GM21717 (cell line): ENCODE measurements around the gene PPIA.
"Not testable (repeated sequence)": the region's sequence is repeated elsewhere in the genome, so short reads cannot be mapped to it uniquely, and the experiment has no call there.

Experiments used
- ATAC-seq: cut with Tn5 transposase; IDR thresholded peaks from one replicate; pipeline ENCODE4 v1.9.1; 2021; ENCODE audit warnings: mild to moderate bottlenecking, moderate library complexity; ENCODE audit not compliant: unreplicated experiment

PPIA gene

DNA sequence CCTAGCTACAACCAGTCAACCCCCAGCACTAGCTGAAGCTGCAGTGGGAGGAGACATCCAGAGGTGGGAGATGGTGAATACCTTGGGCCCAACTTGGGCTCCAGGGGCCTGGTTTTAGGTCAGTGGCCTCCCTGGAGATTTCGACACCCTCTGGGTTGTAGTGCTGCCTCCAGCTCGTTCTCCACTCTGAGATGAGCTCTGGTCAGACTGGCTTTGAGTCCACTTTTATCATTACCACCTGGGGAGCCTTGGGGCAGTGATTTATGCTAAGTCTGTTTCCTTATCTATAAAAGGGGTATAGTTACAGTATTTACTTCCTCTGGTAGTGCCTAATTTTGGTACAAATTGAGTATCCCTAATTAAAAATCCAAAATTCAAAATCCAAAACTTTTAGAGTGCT is 22.8 kb downstream of the PPIA start:
- no peak for ATAC-seq

DNA sequence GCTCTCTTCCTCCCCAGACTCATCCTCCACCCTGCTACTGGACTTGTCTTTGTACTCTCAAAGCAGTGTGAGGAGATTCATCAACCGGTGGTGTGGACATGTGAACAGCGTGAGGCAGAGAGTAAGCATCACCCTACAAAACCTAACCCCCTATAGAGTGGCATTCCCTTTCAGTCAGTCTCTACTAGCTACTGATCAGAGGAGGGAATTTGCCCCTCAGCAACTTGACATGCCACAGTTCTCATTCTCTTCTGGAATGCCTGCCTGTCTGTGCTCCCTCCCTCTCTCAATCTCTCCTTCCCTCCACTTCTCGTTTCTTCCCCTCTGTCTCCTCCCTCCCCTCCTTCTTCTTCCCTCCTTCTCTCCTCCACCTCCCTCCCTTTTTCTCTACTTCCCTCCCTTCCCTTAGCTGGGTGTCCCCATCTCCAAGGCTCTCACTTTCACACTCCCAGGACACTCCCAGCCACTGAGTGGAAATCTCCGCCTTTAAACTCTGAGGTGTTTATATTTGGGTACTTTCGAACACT is 26.8 kb downstream of the PPIA start:
- ATAC-seq = no peak

DNA sequence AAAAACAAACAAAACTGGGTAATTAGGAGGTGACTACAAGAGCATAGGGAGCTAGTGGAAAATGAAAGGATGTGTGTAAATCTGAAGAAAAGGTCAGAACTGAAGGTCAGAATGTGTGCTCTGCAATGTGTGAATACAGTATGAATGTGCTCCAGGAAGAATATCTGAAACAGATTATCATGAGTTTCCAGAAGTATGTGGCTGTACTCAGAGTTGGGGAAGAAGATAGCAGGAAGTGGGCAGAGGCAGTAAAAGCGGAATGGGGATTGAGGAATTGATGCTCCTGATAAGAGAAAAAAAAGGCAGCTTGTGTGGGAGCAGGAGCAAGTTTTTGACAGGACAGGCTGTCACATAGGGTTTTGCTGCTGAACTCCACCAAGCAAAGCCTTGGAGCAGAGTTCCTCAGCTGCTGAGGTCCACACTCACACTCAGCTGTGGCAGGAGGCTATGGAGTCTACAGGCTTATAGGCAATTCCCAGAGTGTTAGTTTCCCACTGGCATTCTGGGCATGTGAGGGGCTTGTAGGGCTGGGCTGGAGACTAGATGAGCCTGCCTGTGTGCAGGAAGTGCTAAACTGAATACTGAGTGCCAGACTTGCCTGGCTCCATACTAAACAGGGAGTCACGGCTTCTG is 28.5 kb downstream of the PPIA start:
- ATAC-seq = no peak

DNA sequence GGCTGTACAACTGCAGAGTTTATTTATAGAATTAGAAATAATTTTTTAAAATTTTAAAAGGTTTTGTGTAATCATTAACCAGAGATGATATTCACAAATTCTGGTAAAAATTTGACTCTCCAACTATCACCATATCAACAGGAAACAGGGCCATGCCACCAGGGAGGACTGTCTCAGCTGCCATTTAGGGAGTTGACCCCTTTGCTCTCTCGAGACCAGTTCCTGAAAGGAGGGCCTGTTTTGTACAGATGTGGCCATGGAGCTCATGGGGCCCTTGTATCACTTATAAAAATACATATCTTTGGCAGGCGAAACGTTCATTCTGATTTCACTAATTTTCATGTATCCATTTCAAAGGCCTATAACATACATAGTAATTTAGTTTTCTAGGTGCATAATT is 31.1 kb downstream of the PPIA start:
- no peak for ATAC-seq

DNA sequence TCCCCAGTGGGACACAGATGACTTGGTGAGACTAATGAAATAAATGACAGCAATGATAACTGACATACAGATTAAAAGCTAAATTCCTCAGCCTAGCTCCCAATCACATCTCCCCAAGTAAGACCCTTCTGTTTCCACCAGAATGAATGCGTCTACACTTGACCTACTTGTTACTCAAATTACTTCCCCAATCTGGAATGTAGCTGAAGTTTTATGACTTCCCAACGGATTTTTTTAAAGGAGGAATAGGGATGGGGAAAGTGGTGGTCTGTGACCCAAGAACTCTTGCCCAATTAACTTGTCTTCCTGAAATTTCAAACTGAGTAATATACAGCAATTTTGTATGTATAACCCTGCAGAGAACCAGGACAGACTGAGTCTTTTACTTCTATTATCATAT is 42.3 kb downstream of the PPIA start:
- ATAC-seq = no peak

DNA sequence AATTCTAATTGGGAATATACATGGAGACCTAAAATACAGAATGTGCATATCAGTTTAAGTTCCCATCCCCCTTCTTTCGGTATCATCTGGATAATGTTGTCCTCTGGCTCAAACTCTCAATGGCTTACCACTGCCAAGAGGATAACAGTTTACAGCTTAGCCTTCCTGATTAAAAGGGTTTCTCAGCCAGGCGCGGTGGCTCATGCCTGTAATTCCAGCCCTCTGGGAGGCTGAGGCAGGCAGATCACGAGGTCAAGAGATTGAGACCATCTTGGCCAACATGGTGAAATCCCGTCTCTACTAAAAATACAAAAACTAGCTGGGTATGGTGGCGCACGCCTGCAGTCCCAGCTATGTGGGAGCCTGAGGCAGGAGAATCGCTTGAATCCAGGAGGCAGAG is 46.2 kb downstream of the PPIA start:
- ATAC-seq = not testable (repeated sequence)

DNA sequence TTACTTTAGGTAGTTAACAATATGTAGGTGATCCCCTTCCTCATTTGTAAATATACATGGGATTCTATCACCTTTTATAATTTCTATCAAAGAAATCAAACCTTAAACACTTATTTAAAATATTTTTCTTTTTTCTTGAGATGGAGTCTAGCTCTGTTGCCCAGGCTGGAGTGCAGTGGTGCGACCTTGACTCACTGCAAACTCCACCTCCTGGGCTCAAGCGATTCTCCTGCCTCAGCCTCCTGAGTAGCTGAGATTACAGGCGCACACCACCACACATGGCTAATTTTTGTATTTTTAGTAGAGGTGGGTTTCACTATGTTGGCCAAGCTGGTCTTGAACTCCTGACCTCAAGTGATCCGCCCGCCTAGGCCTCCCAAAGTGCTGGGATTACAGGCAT is 47.0 kb downstream of the PPIA start:
- ATAC-seq = not testable (repeated sequence)

DNA sequence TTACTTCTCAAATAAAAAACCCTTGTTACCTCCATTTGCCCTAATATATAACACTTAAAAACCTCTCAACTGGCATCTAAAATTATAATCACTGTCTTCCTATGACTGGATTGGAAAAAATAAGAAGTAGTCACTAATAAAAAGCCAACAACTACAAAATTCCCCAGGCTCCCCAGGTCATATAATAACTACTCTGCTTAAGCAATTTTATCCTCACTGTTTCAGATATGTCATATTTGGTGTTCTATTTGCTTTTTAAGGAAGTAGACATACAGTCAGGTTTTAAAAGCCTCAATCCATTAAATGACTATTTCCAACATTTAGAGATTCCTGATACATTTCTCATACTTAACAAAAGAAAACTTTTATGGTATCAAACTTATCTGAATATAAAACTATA is 49.0 kb downstream of the PPIA start:
- ATAC-seq = no peak

DNA sequence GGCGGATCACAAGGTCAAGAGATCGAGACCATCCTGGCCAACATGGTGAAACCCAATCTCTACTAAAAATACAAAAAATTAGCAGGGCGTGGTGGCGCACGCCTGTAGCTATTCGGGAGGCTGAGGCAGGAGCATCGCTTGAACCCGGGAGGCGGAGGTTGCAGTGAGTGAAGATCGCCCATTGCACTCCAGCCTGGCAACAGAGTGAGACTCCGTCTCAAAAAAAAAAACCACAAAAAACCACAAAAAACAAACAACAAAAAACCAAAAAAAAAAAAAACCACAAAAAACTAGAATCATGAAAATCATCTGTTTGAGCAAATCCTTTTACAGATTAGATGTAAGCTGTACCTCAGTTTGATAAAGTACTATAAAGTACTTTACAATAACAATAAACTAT is 49.9 kb downstream of the PPIA start:
- ATAC-seq = not testable (repeated sequence)

DNA sequence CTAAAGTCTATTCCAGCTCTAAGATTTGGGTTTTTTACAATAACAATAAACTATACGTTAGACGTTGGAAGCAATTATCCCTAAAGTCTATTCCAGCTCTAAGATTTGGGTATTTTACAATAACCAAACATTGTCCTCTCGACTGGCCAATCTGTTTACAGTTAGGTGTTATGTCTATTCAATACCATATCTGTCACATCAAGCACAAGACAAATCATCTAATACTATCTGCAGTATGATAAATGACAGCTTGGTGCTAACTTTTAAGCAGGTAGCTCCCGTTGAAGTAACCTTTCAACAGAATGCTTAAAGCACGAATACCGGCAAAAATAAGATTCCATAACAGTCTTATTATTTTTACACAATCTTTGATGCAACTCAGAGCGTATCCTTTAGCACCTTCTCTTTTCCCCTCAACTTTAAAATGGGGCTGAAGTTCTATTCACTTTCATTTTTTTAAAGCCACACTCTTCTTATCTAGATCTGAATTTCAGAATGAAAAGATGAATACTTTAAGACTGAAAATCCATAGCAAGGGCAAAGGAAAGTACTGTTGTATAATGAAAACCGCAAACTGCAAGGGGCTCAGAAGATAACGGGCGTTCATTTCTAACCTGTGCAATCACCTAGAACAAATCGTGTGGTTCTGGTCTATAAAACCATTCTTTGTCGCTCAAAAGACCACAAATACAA is 50.5 kb downstream of the PPIA start:
- ATAC-seq = no peak

DNA sequence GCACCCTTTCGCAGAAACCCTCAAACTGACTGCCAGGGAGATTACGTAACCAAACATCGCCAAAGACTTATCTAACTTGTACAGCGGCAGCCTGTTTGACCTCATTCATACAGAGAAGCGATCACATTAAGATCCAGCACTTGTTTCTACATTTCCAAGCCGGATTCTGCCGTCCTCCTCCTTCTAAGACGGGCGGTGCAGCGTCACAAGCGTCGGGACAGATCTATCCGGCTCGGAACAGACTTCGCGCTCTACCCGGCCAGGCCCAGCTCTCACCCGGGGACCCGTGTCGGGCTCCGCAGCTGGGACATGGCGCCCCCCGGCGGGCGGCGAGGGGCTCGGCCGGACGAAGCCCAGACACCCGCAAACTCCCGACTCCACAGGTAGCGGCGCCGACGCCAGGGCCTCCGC is 51.0 kb downstream of the PPIA start:
- peak; percentile 72 for ATAC-seq

DNA sequence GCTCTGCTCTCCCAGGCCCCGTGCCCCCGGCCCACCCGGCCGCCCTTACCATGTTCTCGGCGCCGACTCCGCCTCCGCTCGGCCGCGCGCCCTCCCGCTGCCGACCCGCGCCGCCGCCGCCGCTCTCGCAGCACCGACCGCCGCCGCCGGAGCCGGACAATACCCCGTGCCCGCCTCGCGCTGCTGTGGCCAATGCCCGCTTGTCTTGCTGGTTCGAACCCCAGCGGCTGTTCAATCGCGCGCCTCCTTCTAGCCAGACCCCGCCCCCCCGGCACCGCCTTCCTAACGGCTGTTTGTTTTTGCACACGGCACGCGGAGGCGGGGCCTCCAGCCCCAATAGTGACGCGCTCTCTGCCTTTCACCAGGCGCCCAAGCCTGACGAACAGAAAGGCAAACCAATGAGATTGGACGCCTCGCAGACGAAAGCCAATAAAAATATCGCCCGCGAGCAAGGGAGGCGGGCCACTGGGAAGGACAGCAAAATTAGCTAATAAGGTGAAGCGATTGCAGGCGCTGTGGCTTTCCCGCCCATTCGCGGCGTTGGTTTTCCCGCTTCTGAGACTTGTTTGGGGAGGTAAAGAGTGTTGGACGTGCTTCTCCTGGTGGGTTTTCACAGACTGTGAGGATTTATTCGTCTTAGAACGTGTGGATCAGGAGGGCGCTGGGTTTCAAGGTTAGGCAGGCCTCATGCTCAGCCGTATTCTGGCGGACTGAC is 51.6 kb downstream of the PPIA start, which contains the start of gene H2AZ2:
H2AZ2 (minus strand) TSS at position 168 of the 715 bp plus-strand sequence; CDS start at position 52, 116 bp downstream.
- ATAC-seq = peak; percentile 85

DNA sequence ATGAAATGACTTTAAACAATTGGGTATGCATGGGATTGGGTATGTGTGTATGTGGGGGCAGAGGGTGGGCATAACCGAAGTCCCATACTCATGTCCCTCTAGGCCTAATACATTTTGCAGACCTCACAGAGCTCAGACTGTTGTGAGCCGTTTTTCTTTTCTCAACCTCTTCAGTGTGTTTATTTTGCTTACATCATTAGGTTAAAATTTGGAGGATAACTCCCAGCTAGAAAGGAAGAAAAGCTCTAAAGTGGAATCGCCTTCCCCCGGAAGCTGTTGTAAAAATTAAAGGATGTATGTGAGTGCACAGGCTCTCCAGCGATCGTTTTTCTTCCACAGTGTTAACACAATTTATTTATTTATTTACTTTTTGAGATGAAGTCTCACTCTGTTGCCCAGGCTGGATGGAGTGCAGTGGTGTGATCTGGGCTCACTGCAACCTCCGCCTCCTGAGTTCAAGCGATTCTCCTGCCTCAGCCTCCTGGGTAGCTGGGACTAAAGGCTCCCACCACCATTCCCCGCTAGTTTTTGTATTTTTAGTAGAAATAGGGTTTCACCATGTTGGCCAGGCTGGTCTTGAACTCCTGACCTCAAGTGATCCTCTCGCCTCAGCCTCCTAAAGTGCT is 52.9 kb downstream of the PPIA start:
- ATAC-seq = no peak

DNA sequence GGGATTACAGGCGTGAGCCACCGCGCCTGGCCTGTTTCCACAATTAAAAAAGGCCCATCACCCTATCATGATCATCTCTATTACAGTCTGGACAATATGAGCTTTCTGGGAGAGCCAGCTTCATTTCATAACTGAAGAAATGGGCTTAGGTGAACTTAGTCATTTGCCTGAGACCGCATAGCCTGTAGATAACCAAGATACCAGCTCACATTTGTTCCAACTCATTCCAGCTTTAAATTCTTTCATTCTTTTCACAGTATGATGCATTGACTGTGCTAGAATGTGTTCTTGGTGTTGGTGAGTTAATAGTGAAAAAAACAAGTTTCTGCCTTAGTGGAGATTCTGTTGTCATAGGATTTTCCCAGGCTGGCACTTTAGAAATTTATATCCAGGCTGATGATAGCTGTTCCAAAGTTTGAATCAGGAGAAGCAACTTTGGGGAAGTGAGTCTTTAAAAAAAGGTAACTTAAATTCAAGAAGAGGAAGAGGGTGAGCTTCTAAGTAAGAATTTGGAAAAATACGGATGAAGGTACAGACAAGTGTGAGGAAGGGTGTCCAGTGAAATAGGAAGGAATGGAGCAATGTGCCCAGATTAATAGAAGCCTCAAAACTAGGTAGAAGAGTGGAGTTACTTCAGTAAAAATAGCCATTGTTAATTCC is 53.5 kb downstream of the PPIA start:
- ATAC-seq = no peak

DNA sequence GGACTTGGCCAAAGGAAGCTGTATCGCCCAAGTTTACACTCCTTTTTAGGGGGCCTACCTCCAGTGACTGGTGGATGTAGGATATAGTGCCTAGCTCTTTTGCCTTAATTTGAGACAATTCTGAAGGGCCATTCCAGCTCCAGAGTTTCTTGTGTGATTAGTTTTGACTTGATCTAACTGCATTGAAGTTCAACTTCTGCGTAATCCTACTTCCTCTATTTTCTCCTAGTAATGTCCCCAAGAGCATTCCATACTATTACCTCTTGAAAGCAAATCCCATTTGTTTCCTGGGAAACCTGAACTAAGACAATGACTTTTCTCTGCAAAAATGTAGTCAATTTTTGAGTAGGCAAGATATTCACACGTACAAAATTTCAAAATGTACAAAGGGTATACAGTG is 56.1 kb downstream of the PPIA start:
- no peak for ATAC-seq
